Measurements from ENCODE around the gene MPG.

Gene MPG

GRCh38 chr16:67884-68789 is 9.9 kb upstream of the MPG start:
- DNase-seq: no peak

- no peak for DNase-seq
Measured at GRCh38 chr16:69181-69580, 8.8 kb upstream of the MPG start.

- DNase-seq: no peak
Measured at GRCh38 chr16:71210-71539, 6.8 kb upstream of the MPG start.

- no peak for DNase-seq
Measured at GRCh38 chr16:71540-72401, 6.3 kb upstream of the MPG start.

- no peak for DNase-seq
Measured at GRCh38 chr16:72561-73548, 5.2 kb upstream of the MPG start, which contains the start of gene RHBDF1. RHBDF1 (minus strand) TSS chr16:72631; CDS start chr16:65015, 7,616 bp downstream.

- no peak for DNase-seq
Measured at GRCh38 chr16:74051-74746, 3.8 kb upstream of the MPG start.

GRCh38 chr16:74747-75334 is 3.2 kb upstream of the MPG start:
- no peak for DNase-seq

GRCh38 chr16:75580-76501 is 2.2 kb upstream of the MPG start:
- no peak for DNase-seq

GRCh38 chr16:76535-77272 is 1.3 kb upstream of the MPG start:
- DNase-seq: no peak

- DNase-seq: no peak
Measured at GRCh38 chr16:77273-77806, 685 bp upstream of the MPG start.

GRCh38 chr16:78444-79150 is 572 bp downstream of the MPG start:
- no peak for DNase-seq

GRCh38 chr16:79151-80054 is 1.4 kb downstream of the MPG start:
- DNase-seq: no peak

GRCh38 chr16:83060-83603 is 5.1 kb downstream of the MPG start:
- no peak for DNase-seq

GRCh38 chr16:83781-84615 is 6.0 kb downstream of the MPG start:
- no peak for DNase-seq

- no peak for DNase-seq
Measured at GRCh38 chr16:84718-85406, 6.8 kb downstream of the MPG start.

GRCh38 chr16:85407-85782 is 7.4 kb downstream of the MPG start:
- DNase-seq: no peak
